Testis (tissue), 3 donors: ENCODE data around the gene TMEM117. TPM values are rescaled to one million over a fixed set of nuclear protein-coding genes. Genes with fewer than 3 reads are reported as not detected.

Source experiments
- DNase-seq: peaks from one replicate; pipeline ENCODE4 v3.0.0-alpha.2; 2019
- H3K27ac ChIP-seq, 2 donors: fragments of 200-600 bp; sonication (generic); one replicate each; pipeline ENCODE4 v1.5.1; 2019
- H3K27me3 ChIP-seq: fragments of 200-600 bp; sonication (generic); one replicate; pipeline ENCODE4 v1.5.1; 2019
- H3K36me3 ChIP-seq: fragments of 200-600 bp; sonication (generic); one replicate; pipeline ENCODE4 v1.5.1; 2017; ENCODE audit warnings: low read depth; ENCODE audit errors: missing control alignments
- H3K4me1 ChIP-seq: fragments of 200-600 bp; sonication (generic); one replicate; pipeline ENCODE4 v1.5.1; 2019
- H3K4me3 ChIP-seq, 2 donors: fragments of 200-600 bp; sonication (generic); one replicate each; pipeline ENCODE4 v1.5.1; 2017 to 2019
- H3K9me3 ChIP-seq: fragments of 200-600 bp; sonication (generic); one replicate; pipeline ENCODE4 v1.5.1; 2017
- POLR2A ChIP-seq: fragments of 450-650 bp; IDR thresholded peaks from one replicate; pipeline ENCODE4 v1.6.1; 2017; ENCODE audit warnings: antibody characterized with exemption, mild to moderate bottlenecking, moderate library complexity
- whole genome bisulfite sequencing, 2 donors: methylation state at CpG; one replicate each; pipeline ENCODE4 v1.1.5; 2018; 5-methylcytosine and 5-hydroxymethylcytosine counted together
- intact Hi-C: fragments of 100-400 bp; cut with DNase I; formaldehyde crosslinking; loops from one replicate; pipeline ENCODE4 v1.15.1; 2023; ENCODE audit warnings: low total_unique reads
- polyA plus RNA-seq: library from polyadenylated mRNA; stranded (reverse); fragments of 350-450 nt; fragmentation: Illumina TruSeq; extraction: RNeasy Lipid Tissue Mini Kit (QIAGEN cat#74804); gene quantifications from one replicate; pipeline ENCODE4 v1.2.3, GENCODE V29; 2014; ENCODE audit warnings: low read depth, low replicate concordance; ENCODE audit not compliant: insufficient read depth
- total RNA-seq, 2 donors: library from RNA; depleted of rRNA; stranded (reverse); fragments of >200 nt; gene quantifications; one replicate each; pipeline ENCODE4 v1.2.3, GENCODE V29; 2016
- TF ChIP-seq, protein P1 (sequence below), 3 experiments: fragments of 450-650 bp in 2 of 3; fragments of 200-600 bp in 1 of 3; sonication (generic) in 1 of 3; IDR thresholded peaks; one replicate each; pipeline ENCODE4 v1.5.1; 2016 to 2019; ENCODE audit warnings: antibody characterized with exemption in 3 of 3, mild to moderate bottlenecking in 2 of 3, moderate library complexity in 1 of 3

The TMEM117 gene
- total and polyA plus RNA-seq, 3 donors from 2014 or later: 6.1 to 17.7 (median 14.8) TPM

- no peaks in the 10 kb centered on the region for H3K4me1 ChIP-seq
- TF ChIP-seq, protein P1, sequence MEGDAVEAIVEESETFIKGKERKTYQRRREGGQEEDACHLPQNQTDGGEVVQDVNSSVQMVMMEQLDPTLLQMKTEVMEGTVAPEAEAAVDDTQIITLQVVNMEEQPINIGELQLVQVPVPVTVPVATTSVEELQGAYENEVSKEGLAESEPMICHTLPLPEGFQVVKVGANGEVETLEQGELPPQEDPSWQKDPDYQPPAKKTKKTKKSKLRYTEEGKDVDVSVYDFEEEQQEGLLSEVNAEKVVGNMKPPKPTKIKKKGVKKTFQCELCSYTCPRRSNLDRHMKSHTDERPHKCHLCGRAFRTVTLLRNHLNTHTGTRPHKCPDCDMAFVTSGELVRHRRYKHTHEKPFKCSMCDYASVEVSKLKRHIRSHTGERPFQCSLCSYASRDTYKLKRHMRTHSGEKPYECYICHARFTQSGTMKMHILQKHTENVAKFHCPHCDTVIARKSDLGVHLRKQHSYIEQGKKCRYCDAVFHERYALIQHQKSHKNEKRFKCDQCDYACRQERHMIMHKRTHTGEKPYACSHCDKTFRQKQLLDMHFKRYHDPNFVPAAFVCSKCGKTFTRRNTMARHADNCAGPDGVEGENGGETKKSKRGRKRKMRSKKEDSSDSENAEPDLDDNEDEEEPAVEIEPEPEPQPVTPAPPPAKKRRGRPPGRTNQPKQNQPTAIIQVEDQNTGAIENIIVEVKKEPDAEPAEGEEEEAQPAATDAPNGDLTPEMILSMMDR (IDR thresholded peaks at IDR 0.05): no peak
- TF ChIP-seq POLR2A: no peak
- no peak for DNase-seq
- no peak overlapping the region for H3K27ac ChIP-seq
- no peaks in the 10 kb centered on the region for H3K27me3 ChIP-seq
- intact Hi-C loops: no loop called here
- WGBS, 2 donors: 94 to 97% methylated on average over 4 to 6 of the region's 6 CpGs
- no peaks in the 10 kb centered on the region for H3K36me3 ChIP-seq
- H3K4me3 ChIP-seq: no peak overlapping the region
- H3K9me3 ChIP-seq: no peaks in the 10 kb centered on the region
Observed at GRCh38 chr12:43951286-43951685, 115.4 kb downstream of the TMEM117 start.

- H3K27me3 ChIP-seq: no peaks in the 10 kb centered on the region
- H3K27ac ChIP-seq: no peak overlapping the region
- intact Hi-C loops: no loop called here
- H3K4me3 ChIP-seq: no peak overlapping the region
- H3K4me1 ChIP-seq: no peaks in the 10 kb centered on the region
- H3K9me3 ChIP-seq: no peaks in the 10 kb centered on the region
- WGBS, 2 donors: 46 to 50% methylated on average over 2 of the region's 2 CpGs
- TF ChIP-seq, protein P1 (IDR thresholded peaks at IDR 0.05): peak in 1 of 3 experiments; percentile 31
- no peak for TF ChIP-seq POLR2A
- no peaks in the 10 kb centered on the region for H3K36me3 ChIP-seq
- DNase-seq: peak; percentile 40
Observed at GRCh38 chr12:43957732-43958372, 122.0 kb downstream of the TMEM117 start.

DNA sequence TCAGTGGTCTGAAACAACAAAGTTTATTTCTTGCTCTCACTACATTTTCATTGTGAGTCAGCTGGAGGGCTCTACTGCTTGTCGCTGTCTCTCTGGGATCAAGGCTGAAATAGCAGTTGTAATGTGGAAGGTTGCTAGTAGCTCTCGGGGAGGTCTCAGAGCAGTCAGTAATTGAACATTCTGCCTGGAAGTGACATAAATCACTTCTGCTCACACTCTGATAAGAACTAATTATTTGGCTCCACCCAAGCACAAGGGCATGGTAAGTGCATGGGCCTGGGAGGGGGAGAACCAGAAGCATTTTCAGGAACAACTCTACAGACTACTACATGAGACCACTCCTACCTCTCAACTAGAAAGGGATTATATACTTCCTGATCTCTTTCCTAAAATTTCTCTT is 128.2 kb downstream of the TMEM117 start:
- Histone ChIP-seq H3K27ac (no peak overlapping the region), H3K9me3 (no peaks in the 10 kb centered on the region), H3K4me3 (no peak overlapping the region), H3K36me3 (no peaks in the 10 kb centered on the region), H3K27me3 (no peaks in the 10 kb centered on the region), H3K4me1 (no peaks in the 10 kb centered on the region)
- WGBS, 2 donors: 72 to 77% methylated on average over 2 of the region's 2 CpGs
- no peak for TF ChIP-seq POLR2A
- TF ChIP-seq, protein P1 (IDR thresholded peaks at IDR 0.05): no peak
- intact Hi-C loops: no loop called here
- no peak for DNase-seq

DNA sequence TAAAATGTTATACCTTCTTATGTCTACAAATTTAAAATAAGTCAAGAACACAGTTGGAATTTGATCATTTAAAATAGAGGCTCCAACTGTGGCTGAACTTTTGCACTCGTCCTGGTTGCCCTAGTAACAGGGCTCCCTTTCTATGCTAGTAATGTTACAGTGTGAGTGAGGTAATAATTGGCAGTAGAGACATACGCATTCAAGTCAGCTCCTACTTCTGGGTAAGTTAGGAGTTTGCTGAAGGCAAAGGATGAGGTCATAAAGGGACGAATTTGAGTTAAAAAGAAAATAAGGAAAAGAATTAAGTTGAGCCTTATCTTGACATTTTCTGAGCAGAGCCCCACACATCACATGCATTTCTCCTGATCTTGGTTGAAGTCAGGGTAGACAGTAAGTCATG is 129.1 kb downstream of the TMEM117 start:
- Histone ChIP-seq H3K27me3 (no peaks in the 10 kb centered on the region), H3K9me3 (no peaks in the 10 kb centered on the region), H3K36me3 (no peaks in the 10 kb centered on the region), H3K4me3 (no peak overlapping the region), H3K4me1 (no peaks in the 10 kb centered on the region), H3K27ac (no peak overlapping the region)
- intact Hi-C loops: no loop called here
- DNase-seq: no peak
- no peak for TF ChIP-seq POLR2A
- TF ChIP-seq, protein P1 (IDR thresholded peaks at IDR 0.05): no peak
- 52 to 69% methylated on average over 3 of the region's 3 CpGs for WGBS, 2 donors

DNA sequence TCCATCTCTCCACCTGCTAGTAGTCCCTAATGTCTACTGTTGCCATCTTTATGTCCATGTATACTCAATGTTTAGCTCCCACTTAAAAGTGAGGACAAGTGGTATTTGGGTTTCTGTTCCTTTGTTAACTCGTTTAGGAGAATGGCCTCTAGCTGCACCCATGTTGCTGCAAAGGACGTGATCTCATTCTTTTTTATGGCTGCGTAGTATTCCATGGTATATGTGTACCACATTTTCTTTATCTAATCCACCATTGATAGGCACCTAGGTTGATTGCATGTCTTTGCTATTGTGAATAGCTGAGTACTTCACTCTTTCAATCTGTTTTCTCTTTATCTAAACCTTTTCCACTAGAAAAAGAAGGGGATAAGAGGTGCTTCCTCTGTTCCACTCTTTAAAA is 130.0 kb downstream of the TMEM117 start:
- no peak for TF ChIP-seq POLR2A
- TF ChIP-seq, protein P1 (IDR thresholded peaks at IDR 0.05): no peak
- 88% methylated on average over 3 of the region's 3 CpGs for WGBS, 2 donors
- Histone ChIP-seq H3K36me3 (no peaks in the 10 kb centered on the region), H3K4me3 (no peak overlapping the region), H3K4me1 (no peaks in the 10 kb centered on the region), H3K27me3 (no peaks in the 10 kb centered on the region), H3K9me3 (no peaks in the 10 kb centered on the region), H3K27ac (no peak overlapping the region)
- intact Hi-C loops: no loop called here
- no peak for DNase-seq
